HCT116 (cell line): ENCODE data around the gene ITGA2B.

Experiments used
- CEBPB ChIP-seq: IDR thresholded peaks from 2 replicates; pipeline ENCODE4 v1.6.1; 2012; ENCODE audit warnings: low read depth
- POLR2A ChIP-seq: IDR thresholded peaks from 2 replicates; pipeline ENCODE4 v1.7.0; 2011; ENCODE audit warnings: borderline replicate concordance; ENCODE audit not compliant: insufficient read depth, insufficient read length; ENCODE audit errors: extremely low read depth
- POLR2AphosphoS5 ChIP-seq: IDR thresholded peaks from 2 replicates; pipeline ENCODE4 v1.6.1; 2011; ENCODE audit warnings: mild to moderate bottlenecking, low read depth, low read length, moderate library complexity
- SIN3A ChIP-seq: IDR thresholded peaks from 2 replicates; pipeline ENCODE4 v1.6.1; 2012; ENCODE audit warnings: low read depth
- SP1 ChIP-seq: IDR thresholded peaks from 2 replicates; pipeline ENCODE4 v1.6.1; 2012; ENCODE audit warnings: low read depth
- TCF7L2 ChIP-seq: IDR thresholded peaks from 2 replicates; pipeline ENCODE4 v1.7.0; 2011; ENCODE audit warnings: borderline replicate concordance, inconsistent platforms; ENCODE audit not compliant: insufficient read depth, insufficient read length; ENCODE audit errors: extremely low read depth
- YY1 ChIP-seq: IDR thresholded peaks from 2 replicates; pipeline ENCODE4 v1.6.1; 2011; ENCODE audit warnings: low read length, low read depth, moderate library complexity, mild to moderate bottlenecking; ENCODE audit not compliant: insufficient replicate concordance; ENCODE audit errors: extremely low read depth
- ZBTB33 ChIP-seq: IDR thresholded peaks from 2 replicates; pipeline ENCODE4 v1.6.1; 2011; ENCODE audit warnings: mild to moderate bottlenecking, low read length, moderate library complexity; ENCODE audit not compliant: insufficient replicate concordance; ENCODE audit errors: extremely low read depth
- TF ChIP-seq, protein P1 (sequence below), 3 experiments: fragments of 200-600 bp in 1 of 3; sonication (generic) in 1 of 3; IDR thresholded peaks in 2 of 3; conservative IDR thresholded peaks in 1 of 3; 2 replicates each; pipeline ENCODE4 v1.5.1; 2012 to 2017; ENCODE audit warnings: low read depth in 2 of 3, low read length in 2 of 3, antibody characterized with exemption in 1 of 3, borderline replicate concordance in 1 of 3, control low read depth in 1 of 3, mild to moderate bottlenecking in 1 of 3, mixed read lengths in 1 of 3, mixed run types in 1 of 3, moderate library complexity in 1 of 3; ENCODE audit not compliant: insufficient read depth in 1 of 3
- TF ChIP-seq, protein P2 (sequence below): IDR thresholded peaks from 2 replicates; pipeline ENCODE4 v1.6.1; 2012

DNA sequence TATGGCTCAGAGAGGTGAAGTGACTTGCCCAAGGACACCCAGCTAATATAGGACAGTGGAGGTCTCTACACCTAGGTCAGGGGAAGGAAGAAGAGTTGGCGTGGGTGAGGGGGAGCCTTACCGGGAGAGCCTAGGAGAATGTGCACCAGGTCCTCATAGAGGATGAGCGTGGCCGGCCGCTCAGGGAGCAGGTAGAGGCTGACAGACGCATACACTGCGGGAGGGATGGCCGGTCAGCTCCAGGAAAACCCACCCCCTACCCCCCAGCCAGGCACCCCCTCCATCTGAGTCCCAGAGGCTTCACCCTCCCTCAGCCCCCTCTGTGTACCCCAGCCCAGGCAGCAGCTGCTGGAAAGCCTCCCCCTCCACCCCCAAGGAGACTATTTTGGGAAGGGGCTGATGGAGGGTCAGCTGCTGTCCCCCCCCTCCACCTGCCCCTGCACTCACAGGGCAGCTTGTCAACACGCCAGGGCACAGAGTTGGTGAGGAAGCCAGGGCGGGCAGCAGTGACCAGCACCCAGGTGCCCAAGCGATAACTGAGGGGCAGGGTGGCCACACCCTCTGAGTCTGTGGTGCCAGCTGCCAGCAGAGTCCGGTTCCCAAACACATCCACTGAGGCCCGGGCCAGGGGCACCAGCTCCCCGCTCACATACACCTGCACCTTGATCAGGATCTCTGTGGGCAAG lies 29.8 kb downstream of the ITGA2B start:
- no peak for TF ChIP-seq POLR2AphosphoS5
- no peak for TF ChIP-seq POLR2A
- TF ChIP-seq, protein P1, sequence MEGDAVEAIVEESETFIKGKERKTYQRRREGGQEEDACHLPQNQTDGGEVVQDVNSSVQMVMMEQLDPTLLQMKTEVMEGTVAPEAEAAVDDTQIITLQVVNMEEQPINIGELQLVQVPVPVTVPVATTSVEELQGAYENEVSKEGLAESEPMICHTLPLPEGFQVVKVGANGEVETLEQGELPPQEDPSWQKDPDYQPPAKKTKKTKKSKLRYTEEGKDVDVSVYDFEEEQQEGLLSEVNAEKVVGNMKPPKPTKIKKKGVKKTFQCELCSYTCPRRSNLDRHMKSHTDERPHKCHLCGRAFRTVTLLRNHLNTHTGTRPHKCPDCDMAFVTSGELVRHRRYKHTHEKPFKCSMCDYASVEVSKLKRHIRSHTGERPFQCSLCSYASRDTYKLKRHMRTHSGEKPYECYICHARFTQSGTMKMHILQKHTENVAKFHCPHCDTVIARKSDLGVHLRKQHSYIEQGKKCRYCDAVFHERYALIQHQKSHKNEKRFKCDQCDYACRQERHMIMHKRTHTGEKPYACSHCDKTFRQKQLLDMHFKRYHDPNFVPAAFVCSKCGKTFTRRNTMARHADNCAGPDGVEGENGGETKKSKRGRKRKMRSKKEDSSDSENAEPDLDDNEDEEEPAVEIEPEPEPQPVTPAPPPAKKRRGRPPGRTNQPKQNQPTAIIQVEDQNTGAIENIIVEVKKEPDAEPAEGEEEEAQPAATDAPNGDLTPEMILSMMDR (IDR thresholded peaks at IDR 0.05 in 2 of 3, conservative IDR thresholded peaks at IDR 0.05 in 1 of 3; ENCODE audit: borderline replicate concordance in 1 of 3, insufficient read depth in 1 of 3, low read depth in 2 of 3, low read length in 2 of 3) = no peak
- TF ChIP-seq, protein P2, sequence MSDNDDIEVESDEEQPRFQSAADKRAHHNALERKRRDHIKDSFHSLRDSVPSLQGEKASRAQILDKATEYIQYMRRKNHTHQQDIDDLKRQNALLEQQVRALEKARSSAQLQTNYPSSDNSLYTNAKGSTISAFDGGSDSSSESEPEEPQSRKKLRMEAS = no peak
- no peak for TF ChIP-seq CEBPB
- TF ChIP-seq TCF7L2 = no peak
- no peak for TF ChIP-seq SP1
- no peak for TF ChIP-seq ZBTB33
- no peak for TF ChIP-seq SIN3A
- TF ChIP-seq YY1 = no peak
